Pancreas (tissue), 10 donors: Measurements from ENCODE around the gene DEPDC4. TPM values are rescaled to one million over a fixed set of nuclear protein-coding genes. Genes with fewer than 3 reads are reported as not detected.

Experiments
- ATAC-seq, 4 donors: fragments of 200-7000 bp; cut with Tn5 transposase; one replicate each; pipeline versions ENCODE4 v1.8.0 to v1.9.1; 2020; ENCODE audit warnings: mild to moderate bottlenecking in 4 of 4, moderate library complexity in 4 of 4
- DNase-seq, 6 donors: peaks; one replicate each; pipeline ENCODE4 v3.0.0-alpha.2; 2020
- FAIRE-seq: peaks from 2 replicates; lab custom pipeline; 2012; peaks lifted over from hg19 to GRCh38; lab: Jason Lieb, UNC
- H3K27ac ChIP-seq, 4 donors: fragments of 200-600 bp; sonication (generic); 1 replicate in 3 of 4; 2 replicates in 1 of 4; pipeline versions ENCODE4 v1.5.0 to v1.8.0; 2020
- H3K27me3 ChIP-seq, 4 donors: fragments of 200-600 bp; one replicate each; pipeline ENCODE4 v1.8.0; 2021
- H3K36me3 ChIP-seq, 3 donors: fragments of 200-600 bp; sonication (generic) in 1 of 3; one replicate each; pipeline versions ENCODE4 v1.5.0 to v1.8.0; 2020 to 2021
- H3K4me1 ChIP-seq, 3 donors: fragments of 200-600 bp; one replicate each; pipeline ENCODE4 v1.8.0; 2021
- H3K4me3 ChIP-seq, 4 donors: fragments of 200-600 bp; sonication (generic) in 2 of 4; one replicate each; pipeline versions ENCODE4 v1.5.0 to v1.8.0; 2020 to 2021
- H3K9me3 ChIP-seq, 4 donors: fragments of 200-600 bp; one replicate each; pipeline ENCODE4 v1.8.0; 2021
- CTCF ChIP-seq, 4 donors: fragments of 200-600 bp; sonication (generic) in 3 of 4; IDR thresholded peaks; one replicate each; pipeline versions ENCODE4 v1.5.0 to v1.8.0; 2021; ENCODE audit warnings: antibody characterized with exemption in 4 of 4
- WGBS, 2 donors: extraction: QIAGEN DNeasy Blood & Tissue Kit; methylation state at CpG; one replicate each; pipeline ENCODE4 v1.1.7; 2013; 5-methylcytosine and 5-hydroxymethylcytosine counted together
- intact Hi-C, 3 donors: fragments of 100-400 bp; cut with DNase I; formaldehyde crosslinking; loops; one replicate each; pipeline versions ENCODE4 v1.11.1 to v1.14.2; 2022
- polyA plus RNA-seq, 2 donors: library from polyadenylated mRNA; stranded (reverse); fragments of 200-250 nt; gene quantifications; one replicate each; pipeline ENCODE4 v1.2.3, GENCODE V29; 2013
- total RNA-seq, 6 donors: library from RNA; stranded (reverse); fragmentation: NEBNext Ultra II Directional in 4 of 6; extraction: Animal tissue kit (Norgen Biotek cat#: 25700) in 4 of 6; gene quantifications; one replicate each; pipeline versions ENCODE4 v1.2.1 to v1.2.4, GENCODE V29; 2021 to 2023
- donor health status: healthy with polysubstance abuse.
- donor health status: DM: no; HTN: no; CAD: no; lungs with moderate emphysema.
- donor health status: DM: no; HTN: no; CAD: no.
- donor health status: control.
- donor health status: control.
- donor health status: Bipolar disorder and iron deficiency.
- donor health status: DM: yes; HTN: yes; CAD: no.
- donor health status: DM: no; HTN: no; CAD: no.
- donor health status: DM: no; HTN: no; CAD: no.
- donor health status: DM: yes; HTN: yes; CAD: no.

DEPDC4 gene
- total and polyA plus RNA-seq, 8 donors, result 0.42 to 2.2 (median 1.2) TPM

- intact Hi-C loops, result no loop called here
- WGBS, 2 donors, result 93 to 99% methylated on average over 4 of the region's 4 CpGs
These were observed 69.4 kb downstream of the DEPDC4 start for GRCh38 chr12:100197486-100197885.

GRCh38 chr12:100193085-100193484, 73.8 kb downstream of the DEPDC4 start:
- Histone ChIP-seq H3K27me3 (no peaks in the 10 kb centered on the region), H3K9me3 (no peaks in the 10 kb centered on the region), H3K4me1 (no peaks in the 10 kb centered on the region), H3K4me3 (no peak overlapping the region), H3K36me3 (no peaks in the 10 kb centered on the region), H3K27ac (no peak overlapping the region)
- no peak for TF ChIP-seq CTCF (IDR thresholded peaks at IDR 0.05)
- 96 to 100% methylated on average over 1 of the region's 1 CpG for WGBS, 2 donors
- ATAC-seq (no peak), FAIRE-seq (no peak), DNase-seq (no peak)
- intact Hi-C loops, result no loop called here

More at GRCh38 chr12:100197486-100197885, 69.4 kb downstream of the DEPDC4 start:
- Histone ChIP-seq H3K27ac (no peak overlapping the region), H3K36me3 (no peaks in the 10 kb centered on the region), H3K9me3 (no peaks in the 10 kb centered on the region), H3K4me3 (no peak overlapping the region), H3K4me1 (peaks cover 0 to 10% (median 5%) of the 10 kb centered on the region in 3 donors), H3K27me3 (no peaks in the 10 kb centered on the region)
- ATAC-seq, result no peak
- FAIRE-seq, result no peak
- TF ChIP-seq CTCF (IDR thresholded peaks at IDR 0.05), result no peak
- no peak for DNase-seq

Other genes with a start within 250 kb of the DEPDC4 start
- gene BLTP3B, start 124.2 kb downstream of the DEPDC4 start, total RNA-seq, result 10 to 100 TPM in 1 of 6 donors, 1 to 10 TPM in 5; 3.6 to 10.8 (median 5.2) TPM
- 1 to 10 TPM; 2.0 to 5.6 TPM for gene BLTP3B, start 124.2 kb downstream of the DEPDC4 start, polyA plus RNA-seq
- gene ACTR6, start 66.3 kb downstream of the DEPDC4 start, total RNA-seq, result 10 to 100 TPM in 2 of 6 donors, 1 to 10 TPM in 4; 3.8 to 14.4 (median 7.0) TPM
- 10 to 100 TPM in 1 of 2 donors, 1 to 10 TPM in 1; 5.0 to 10.4 TPM for gene ACTR6, start 66.3 kb downstream of the DEPDC4 start, polyA plus RNA-seq
- 10 to 100 TPM; 13.3 to 25.0 (median 16.6) TPM for gene SCYL2, start 98 bp upstream of the DEPDC4 start, total RNA-seq
- gene SCYL2, start 98 bp upstream of the DEPDC4 start, polyA plus RNA-seq, result 10 to 100 TPM in 1 of 2 donors, 1 to 10 TPM in 1; 6.7 to 11.7 TPM
- gene SLC17A8, start 90.0 kb upstream of the DEPDC4 start, total RNA-seq, result under 1 TPM in 2 of 6 donors, not detected in 4; 0.16 to 0.18 TPM
- not detected for gene SLC17A8, start 90.0 kb upstream of the DEPDC4 start, polyA plus RNA-seq
- gene NR1H4, start 206.8 kb upstream of the DEPDC4 start, total RNA-seq, result 1 to 10 TPM; 1.1 to 9.2 (median 2.8) TPM
- gene NR1H4, start 206.8 kb upstream of the DEPDC4 start, polyA plus RNA-seq, result 1 to 10 TPM; 2.1 to 3.9 TPM